ENCODE measurements around the gene FOXA3.

DNA sequence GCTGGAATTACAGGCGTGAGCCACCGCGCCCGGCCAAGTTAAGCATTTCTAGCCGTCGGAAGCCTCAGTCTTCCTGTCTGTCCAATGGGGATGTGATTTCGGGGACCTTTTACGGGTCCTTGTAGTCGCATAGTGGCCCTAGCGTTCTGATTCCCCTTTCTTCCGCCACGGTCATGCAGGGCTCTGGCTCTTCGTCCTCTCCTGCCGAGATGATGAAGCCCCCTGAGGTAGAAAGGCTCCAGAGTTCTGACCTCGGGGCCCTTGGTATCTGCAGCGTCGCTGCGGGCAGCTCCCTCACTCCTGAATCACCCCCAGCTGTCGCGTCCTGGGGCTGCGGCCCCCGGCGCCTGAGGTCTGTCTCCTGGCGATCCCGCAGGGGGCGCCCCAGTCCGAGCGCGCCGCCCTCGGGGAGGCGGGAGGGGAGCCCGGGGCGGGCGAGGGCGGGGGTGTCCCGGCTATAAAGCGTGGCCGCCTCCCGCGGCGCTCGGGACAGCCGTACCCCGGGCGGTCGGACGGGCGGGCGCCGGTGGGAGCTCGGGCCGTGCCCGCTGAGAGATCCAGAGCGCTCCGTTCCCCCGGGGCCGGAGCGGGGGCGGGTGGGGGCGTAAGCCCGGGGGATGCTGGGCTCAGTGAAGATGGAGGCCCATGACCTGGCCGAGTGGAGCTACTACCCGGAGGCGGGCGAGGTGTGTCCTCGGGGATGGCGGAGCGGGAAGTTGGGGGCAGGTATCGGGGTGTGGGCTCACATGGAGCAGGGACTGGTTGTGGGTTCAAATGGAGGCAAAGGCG lies at the start of gene FOXA3:
- TF ChIP-seq POLR2A (IDR thresholded peaks at IDR 0.05; ENCODE audit: low read length) (no peak), GATA1 (IDR thresholded peaks at IDR 0.05; ENCODE audit: low read depth, low read length) (no peak)

Measured in erythroblast (primary cell).